ENCODE results near the gene PROZ.

PROZ gene

DNA sequence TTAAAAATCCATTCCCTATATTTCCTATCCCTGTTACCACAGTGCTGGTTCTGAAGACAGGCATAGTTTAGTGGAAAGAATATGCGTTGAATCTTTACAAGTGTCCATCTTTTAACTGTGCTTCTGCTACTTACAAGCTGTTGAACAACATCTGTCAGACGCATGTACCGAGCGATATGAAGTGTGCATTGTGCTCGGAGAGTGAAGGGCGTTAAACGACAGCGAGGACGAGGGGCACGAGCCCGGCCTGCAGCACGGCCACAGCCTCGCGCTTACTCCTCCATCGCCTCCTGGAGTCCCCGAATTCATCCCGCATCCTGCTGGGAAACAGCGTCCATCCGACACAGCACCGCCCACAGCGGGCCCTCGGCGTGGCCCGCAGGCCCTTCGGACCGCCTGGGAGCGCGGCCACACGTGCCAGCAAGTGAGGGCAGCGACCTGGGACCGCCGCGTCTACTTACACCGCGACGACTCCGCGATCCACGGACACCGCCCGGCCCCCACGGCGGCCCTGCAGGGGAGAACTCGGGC, 49.5 kb downstream of the PROZ start:
- no peak for TF ChIP-seq ZFX (IDR thresholded peaks at IDR 0.05)
- TF ChIP-seq, protein P1, sequence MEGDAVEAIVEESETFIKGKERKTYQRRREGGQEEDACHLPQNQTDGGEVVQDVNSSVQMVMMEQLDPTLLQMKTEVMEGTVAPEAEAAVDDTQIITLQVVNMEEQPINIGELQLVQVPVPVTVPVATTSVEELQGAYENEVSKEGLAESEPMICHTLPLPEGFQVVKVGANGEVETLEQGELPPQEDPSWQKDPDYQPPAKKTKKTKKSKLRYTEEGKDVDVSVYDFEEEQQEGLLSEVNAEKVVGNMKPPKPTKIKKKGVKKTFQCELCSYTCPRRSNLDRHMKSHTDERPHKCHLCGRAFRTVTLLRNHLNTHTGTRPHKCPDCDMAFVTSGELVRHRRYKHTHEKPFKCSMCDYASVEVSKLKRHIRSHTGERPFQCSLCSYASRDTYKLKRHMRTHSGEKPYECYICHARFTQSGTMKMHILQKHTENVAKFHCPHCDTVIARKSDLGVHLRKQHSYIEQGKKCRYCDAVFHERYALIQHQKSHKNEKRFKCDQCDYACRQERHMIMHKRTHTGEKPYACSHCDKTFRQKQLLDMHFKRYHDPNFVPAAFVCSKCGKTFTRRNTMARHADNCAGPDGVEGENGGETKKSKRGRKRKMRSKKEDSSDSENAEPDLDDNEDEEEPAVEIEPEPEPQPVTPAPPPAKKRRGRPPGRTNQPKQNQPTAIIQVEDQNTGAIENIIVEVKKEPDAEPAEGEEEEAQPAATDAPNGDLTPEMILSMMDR (conservative IDR thresholded peaks at IDR 0.05), result no peak
- H3K27ac ChIP-seq, result peak overlapping the region; percentile 99

DNA sequence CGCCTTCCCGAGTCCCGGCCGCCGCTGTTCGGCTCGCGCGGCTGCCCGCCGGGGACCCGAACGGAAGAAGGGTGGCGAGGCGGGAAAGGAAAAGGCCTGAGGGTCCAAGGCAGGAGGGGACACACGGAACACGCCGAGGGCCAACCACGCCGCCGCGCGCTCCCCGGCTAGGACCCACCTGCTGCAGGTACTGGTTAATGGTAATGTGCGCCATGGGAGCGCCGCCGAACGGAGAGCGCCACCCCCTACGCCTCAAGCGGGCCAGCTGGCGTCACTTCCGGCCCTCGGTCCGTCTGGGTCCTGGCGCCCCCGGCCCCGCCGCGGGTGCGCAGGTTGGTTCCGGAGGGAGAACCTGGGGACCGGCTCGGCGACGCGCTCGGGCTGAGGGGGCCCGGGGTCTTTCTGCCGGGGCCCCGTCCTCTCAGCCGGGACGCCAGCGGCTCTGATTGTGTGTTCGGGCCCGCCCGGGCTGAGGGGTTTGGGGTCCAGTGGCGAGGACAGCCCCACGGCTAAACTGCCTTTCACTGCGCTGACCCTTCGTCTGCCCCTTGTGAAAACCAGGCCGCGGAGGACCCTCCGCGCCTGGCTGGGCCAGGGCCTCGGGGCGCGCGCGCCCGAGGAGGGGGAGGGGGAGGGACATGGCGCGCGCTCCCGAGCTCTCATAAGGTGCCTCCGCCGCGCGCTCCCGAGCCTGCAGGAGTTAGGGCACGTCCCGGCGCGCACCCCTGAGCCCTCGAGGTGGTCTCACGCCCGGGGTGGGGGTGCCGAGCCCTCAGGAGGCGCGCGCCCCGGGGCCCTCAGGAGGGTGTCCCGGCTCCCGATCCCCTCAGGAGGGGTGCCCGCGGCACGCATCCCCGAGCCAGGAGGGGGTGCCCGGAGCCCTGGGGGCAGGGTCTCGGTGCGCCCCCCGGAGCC, 50.2 kb downstream of the PROZ start, which contains the start of gene PCID2:
PCID2 (minus strand) TSS at position 249 of the 915 bp plus-strand sequence; CDS start at position 214, 35 bp downstream.
- peak; percentile 90 for TF ChIP-seq ZFX (IDR thresholded peaks at IDR 0.05)
- TF ChIP-seq, protein P1 (conservative IDR thresholded peaks at IDR 0.05), result no peak
- H3K27ac ChIP-seq, result peak within 1 kb of the TSS; percentile 99

DNA sequence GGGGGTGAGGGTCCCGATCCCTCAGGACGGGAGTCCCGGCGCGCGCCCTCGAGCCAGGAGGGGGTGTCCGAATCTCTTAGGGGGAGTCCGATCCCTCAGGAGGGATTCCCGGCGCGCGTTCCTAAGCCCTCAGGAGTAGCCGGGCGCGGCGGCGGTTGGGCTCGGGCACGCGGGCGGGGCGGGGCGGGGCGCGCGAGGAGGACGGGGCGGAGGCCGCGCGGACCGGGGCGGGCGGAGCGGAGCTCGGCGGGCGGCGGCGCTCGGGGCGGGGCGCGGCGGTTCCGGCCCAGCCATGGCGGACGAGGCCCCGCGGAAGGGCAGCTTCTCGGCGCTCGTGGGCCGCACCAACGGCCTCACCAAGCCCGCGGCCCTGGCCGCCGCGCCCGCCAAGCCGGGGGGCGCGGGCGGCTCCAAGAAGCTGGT, 50.9 kb downstream of the PROZ start, which contains the start of gene CUL4A:
CUL4A (plus strand) TSS at position 278 of the 423 bp plus-strand sequence; CDS start at position 293, 15 bp downstream.
- TF ChIP-seq ZFX (IDR thresholded peaks at IDR 0.05), result no peak
- TF ChIP-seq, protein P1 (conservative IDR thresholded peaks at IDR 0.05), result no peak
- peak within 1 kb of the TSS; percentile 99 for H3K27ac ChIP-seq

DNA sequence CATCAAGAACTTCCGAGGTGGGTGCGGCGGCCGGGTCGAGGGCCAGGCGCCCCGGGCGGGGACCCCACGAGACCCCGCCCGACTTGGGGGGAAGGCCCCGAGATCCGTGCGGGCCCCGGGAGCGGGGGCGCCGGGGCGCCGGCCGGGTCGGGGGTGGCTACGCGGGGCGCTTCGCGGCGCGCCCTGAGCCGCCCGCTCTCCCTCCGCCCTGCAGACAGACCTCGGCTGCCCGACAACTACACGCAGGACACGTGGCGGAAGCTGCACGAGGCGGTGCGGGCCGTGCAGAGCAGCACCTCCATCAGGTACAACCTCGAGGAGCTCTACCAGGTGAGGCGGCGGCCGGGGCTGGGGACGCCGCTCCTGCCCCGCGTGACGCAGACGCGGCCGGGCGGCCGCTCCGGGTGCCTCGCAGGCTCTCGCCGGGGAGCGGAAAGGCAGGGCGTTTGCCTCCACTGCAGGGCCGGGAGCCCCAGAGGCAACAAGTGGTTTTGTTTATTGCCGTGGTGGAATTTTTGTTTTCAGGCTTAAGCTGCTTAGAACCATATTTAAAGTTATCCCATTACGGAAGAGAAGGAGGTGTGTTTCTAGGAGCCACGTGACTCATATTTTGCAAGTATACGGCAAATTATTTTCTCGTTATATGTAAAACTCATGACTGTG, 51.4 kb downstream of the PROZ start:
- peak overlapping the region; percentile 99 for H3K27ac ChIP-seq
- TF ChIP-seq, protein P1 (conservative IDR thresholded peaks at IDR 0.05), result no peak
- peak; percentile 70 for TF ChIP-seq ZFX (IDR thresholded peaks at IDR 0.05)

DNA sequence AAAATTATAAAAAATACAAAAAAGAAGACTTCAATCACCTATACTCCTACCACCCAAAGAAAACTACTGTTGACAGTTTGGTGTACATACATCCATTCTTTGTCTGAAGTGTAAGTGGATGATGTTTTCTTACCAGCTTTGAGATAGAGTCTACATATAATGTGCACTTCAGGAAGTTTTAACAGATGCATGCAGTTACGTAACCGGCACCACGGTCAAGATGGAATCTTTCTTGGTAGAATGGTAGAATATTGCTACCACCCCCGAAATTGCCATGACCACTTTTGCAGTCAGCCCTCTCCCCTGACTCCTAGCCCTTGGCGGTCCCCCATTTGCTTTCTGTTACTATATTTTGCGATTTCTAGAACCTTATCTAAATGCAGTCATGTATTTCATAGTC, 52.4 kb downstream of the PROZ start:
- TF ChIP-seq, protein P1 (conservative IDR thresholded peaks at IDR 0.05), result no peak
- TF ChIP-seq ZFX (IDR thresholded peaks at IDR 0.05), result no peak
- H3K27ac ChIP-seq, result peak overlapping the region; percentile 27; the same call in 1 of the 2 replicates

DNA sequence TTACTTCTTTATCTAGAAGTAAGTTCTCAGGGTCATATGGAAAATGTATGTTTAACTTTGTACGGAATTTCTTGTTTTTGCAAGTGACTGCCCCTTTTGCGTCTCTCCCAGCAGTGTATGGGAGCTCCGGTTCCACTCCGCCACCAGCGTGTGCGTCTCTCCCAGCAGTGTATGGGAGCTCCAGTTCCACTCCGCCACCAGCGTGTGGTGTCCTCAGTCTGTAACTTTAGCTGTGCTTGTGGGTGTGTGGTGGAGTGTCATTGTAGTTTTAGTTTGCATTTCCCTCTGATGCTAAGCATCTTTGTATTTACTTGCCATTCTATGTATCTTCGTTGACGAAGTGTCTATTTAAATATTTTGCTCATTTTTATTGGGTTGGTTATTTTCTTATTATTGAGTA, 53.3 kb downstream of the PROZ start:
- TF ChIP-seq ZFX (IDR thresholded peaks at IDR 0.05), result no peak
- TF ChIP-seq, protein P1 (conservative IDR thresholded peaks at IDR 0.05), result no peak; the same call in 1 of the 2 replicates
- no peak overlapping the region; the same call in 1 of the 2 replicates for H3K27ac ChIP-seq
